Karpas-422 (cell line): ENCODE results near the gene PPP2R3B. TPM values are rescaled to one million over a fixed set of nuclear protein-coding genes. Genes with fewer than 3 reads are reported as not detected.
"Not testable (repeated sequence)": the region's sequence is repeated elsewhere in the genome, so short reads cannot be mapped to it uniquely, and the experiment has no call there.

Experiments
- DNase-seq: peaks from one replicate; pipeline ENCODE4 v3.0.0-alpha.2; 2015
- H2AFZ ChIP-seq: fragments of 200-600 bp; sonication (generic); 2 replicates; pipeline ENCODE4 v1.6.1; 2014; ENCODE audit warnings: antibody characterized with exemption, low read length, mixed read lengths
- H3K27ac ChIP-seq: fragments of 200-600 bp; sonication (generic); 2 replicates; pipeline ENCODE4 v1.5.1; 2014; ENCODE audit warnings: mild to moderate bottlenecking, low read length, moderate library complexity
- H3K27me3 ChIP-seq: fragments of 200-600 bp; sonication (generic); 2 replicates; pipeline ENCODE4 v1.6.1; 2014; ENCODE audit warnings: low read length, mixed read lengths
- H3K36me3 ChIP-seq: fragments of 200-600 bp; sonication (generic); 2 replicates; pipeline ENCODE4 v1.6.1; 2014; ENCODE audit warnings: low read length, mixed read lengths; ENCODE audit not compliant: insufficient read depth
- H3K4me1 ChIP-seq: fragments of 200-600 bp; sonication (generic); 2 replicates; pipeline ENCODE4 v1.6.1; 2014; ENCODE audit warnings: mild to moderate bottlenecking, low read length, mixed read lengths
- H3K4me2 ChIP-seq: fragments of 200-600 bp; sonication (generic); 2 replicates; pipeline ENCODE4 v1.6.1; 2014; ENCODE audit warnings: low read length, low read depth, mild to moderate bottlenecking; ENCODE audit not compliant: poor library complexity, severe bottlenecking
- H3K4me3 ChIP-seq: fragments of 200-600 bp; sonication (generic); 2 replicates; pipeline ENCODE4 v1.5.1; 2014; ENCODE audit warnings: mild to moderate bottlenecking, antibody characterized with exemption, low read length, mixed read lengths
- H3K79me2 ChIP-seq: fragments of 200-600 bp; sonication (generic); 2 replicates; pipeline ENCODE4 v1.6.1; 2014; ENCODE audit warnings: mild to moderate bottlenecking, low read length, mixed read lengths
- H3K9ac ChIP-seq: fragments of 200-600 bp; sonication (generic); 2 replicates; pipeline ENCODE4 v1.6.0; 2014; ENCODE audit warnings: low read length
- H3K9me2 ChIP-seq: fragments of 200-600 bp; sonication (generic), shearing (Covaris generic); replicated peaks from 2 replicates; pipeline ENCODE4 v1.6.0; 2014; ENCODE audit warnings: mild to moderate bottlenecking, low read length, moderate library complexity; ENCODE audit not compliant: insufficient read depth
- H3K9me3 ChIP-seq: fragments of 300-700, 200-600 bp; sonication (generic); 2 replicates; pipeline ENCODE4 v1.6.1; 2014; ENCODE audit warnings: low read length, mixed read lengths
- H4K20me1 ChIP-seq: fragments of 200-600 bp; sonication (generic); 2 replicates; pipeline ENCODE4 v1.6.1; 2014; ENCODE audit warnings: mild to moderate bottlenecking, antibody characterized with exemption, low read length, low read depth; ENCODE audit not compliant: insufficient read depth
- total RNA-seq: library from RNA; depleted of rRNA; stranded (reverse); fragments of >200 nt; shearing (Covaris generic); gene quantifications from 2 replicates; pipeline ENCODE4 v1.2.3, GENCODE V29; 2014; ENCODE audit warnings: low replicate concordance

PPP2R3B gene
- total RNA-seq, 1 experiment from 2014 or later = 23.2 TPM

GRCh38 chrX:384861-385260 is 1.8 kb downstream of the PPP2R3B start:
- Histone ChIP-seq H3K4me3 (no peak overlapping the region), H3K27me3 (no peaks in the 10 kb centered on the region), H3K9ac (0 out of 2 replicates have a peak overlapping the region, but pooled peaks have one; percentile 96), H2AFZ (no peak overlapping the region), H3K79me2 (peaks cover 64% of the 10 kb centered on the region), H3K4me2 (peak overlapping the region; percentile 82), H3K9me2 (no peaks in the 10 kb centered on the region), H3K27ac (peak overlapping the region; percentile 85; the same call in 1 of the 2 replicates), H3K36me3 (peaks cover 3% of the 10 kb centered on the region; the same call in 1 of the 2 replicates), H3K9me3 (no peaks in the 10 kb centered on the region), H4K20me1 (no peaks in the 10 kb centered on the region), H3K4me1 (peaks cover 22% of the 10 kb centered on the region)
- DNase-seq = no peak

- no peak overlapping the region for H3K27ac ChIP-seq
- H3K27me3 ChIP-seq = no peaks in the 10 kb centered on the region
- H4K20me1 ChIP-seq = peaks cover 8% of the 10 kb centered on the region; the same call in 1 of the 2 replicates
- H3K4me2 ChIP-seq = no peak overlapping the region
- no peak overlapping the region for H3K9ac ChIP-seq
- H3K4me1 ChIP-seq = peaks cover 8% of the 10 kb centered on the region; the same call in 1 of the 2 replicates
- H3K4me3 ChIP-seq = no peak overlapping the region
- no peaks in the 10 kb centered on the region for H3K9me2 ChIP-seq
- no peaks in the 10 kb centered on the region for H3K9me3 ChIP-seq
- H3K36me3 ChIP-seq = no peaks in the 10 kb centered on the region
- peaks cover 77% of the 10 kb centered on the region for H3K79me2 ChIP-seq
- DNase-seq = no peak
- H2AFZ ChIP-seq = no peak overlapping the region
Measured at GRCh38 chrX:378443-378842, 8.3 kb downstream of the PPP2R3B start.

- not testable (repeated sequence) for H4K20me1 ChIP-seq, H3K36me3 ChIP-seq, H3K27me3 ChIP-seq, H3K4me2 ChIP-seq, DNase-seq, H3K4me3 ChIP-seq, H3K27ac ChIP-seq, H3K9me3 ChIP-seq, H3K9me2 ChIP-seq, H3K9ac ChIP-seq, H2AFZ ChIP-seq
- H3K79me2 ChIP-seq = peaks cover 76% of the 10 kb centered on the region
- peaks cover 20% of the 10 kb centered on the region for H3K4me1 ChIP-seq
Measured at GRCh38 chrX:376206-376605, 10.5 kb downstream of the PPP2R3B start.

GRCh38 chrX:375181-376036 is 11.3 kb downstream of the PPP2R3B start:
- no peaks in the 10 kb centered on the region for H3K9me3 ChIP-seq
- no peak overlapping the region for H3K9ac ChIP-seq
- H3K27ac ChIP-seq = no peak overlapping the region
- H3K4me2 ChIP-seq = no peak overlapping the region
- no peaks in the 10 kb centered on the region for H3K27me3 ChIP-seq
- H3K79me2 ChIP-seq = peaks cover 76% of the 10 kb centered on the region
- H2AFZ ChIP-seq = no peak overlapping the region
- H3K9me2 ChIP-seq = no peaks in the 10 kb centered on the region
- H3K4me1 ChIP-seq = peaks cover 27% of the 10 kb centered on the region
- H3K4me3 ChIP-seq = no peak overlapping the region
- no peaks in the 10 kb centered on the region for H3K36me3 ChIP-seq
- no peak for DNase-seq
- peaks cover 8% of the 10 kb centered on the region; the same call in 1 of the 2 replicates for H4K20me1 ChIP-seq

GRCh38 chrX:374596-374995 is 12.1 kb downstream of the PPP2R3B start:
- Histone ChIP-seq H3K27ac (no peak overlapping the region), H3K27me3 (no peaks in the 10 kb centered on the region), H3K4me2 (no peak overlapping the region), H2AFZ (no peak overlapping the region), H3K4me3 (no peak overlapping the region), H3K9me3 (no peaks in the 10 kb centered on the region), H3K79me2 (peaks cover 72% of the 10 kb centered on the region), H3K4me1 (peaks cover 36% of the 10 kb centered on the region), H3K9ac (no peak overlapping the region), H3K9me2 (no peaks in the 10 kb centered on the region), H4K20me1 (peaks cover 8% of the 10 kb centered on the region; the same call in 1 of the 2 replicates), H3K36me3 (no peaks in the 10 kb centered on the region)
- no peak for DNase-seq

- no peak overlapping the region for H3K9ac ChIP-seq
- no peaks in the 10 kb centered on the region for H3K9me3 ChIP-seq
- H3K4me2 ChIP-seq = no peak overlapping the region
- H2AFZ ChIP-seq = no peak overlapping the region
- H3K27ac ChIP-seq = no peak overlapping the region
- no peaks in the 10 kb centered on the region for H3K9me2 ChIP-seq
- no peak overlapping the region for H3K4me3 ChIP-seq
- H3K4me1 ChIP-seq = peaks cover 43% of the 10 kb centered on the region
- H3K36me3 ChIP-seq = no peaks in the 10 kb centered on the region
- no peaks in the 10 kb centered on the region for H3K27me3 ChIP-seq
- peaks cover 72% of the 10 kb centered on the region for H3K79me2 ChIP-seq
- no peak for DNase-seq
- peaks cover 3% of the 10 kb centered on the region; the same call in 1 of the 2 replicates for H4K20me1 ChIP-seq
Measured at GRCh38 chrX:373641-374471, 12.9 kb downstream of the PPP2R3B start.

GRCh38 chrX:372856-373640 is 13.7 kb downstream of the PPP2R3B start:
- no peak overlapping the region for H3K4me3 ChIP-seq

More at GRCh38 chrX:372856-373640, 13.7 kb downstream of the PPP2R3B start:
- peaks cover 72% of the 10 kb centered on the region for H3K79me2 ChIP-seq
- no peaks in the 10 kb centered on the region for H3K36me3 ChIP-seq
- H3K4me1 ChIP-seq = peaks cover 51% of the 10 kb centered on the region
- H3K9ac ChIP-seq = no peak overlapping the region
- no peaks in the 10 kb centered on the region for H3K27me3 ChIP-seq
- no peak overlapping the region for H2AFZ ChIP-seq
- H3K9me2 ChIP-seq = no peaks in the 10 kb centered on the region
- peak overlapping the region; percentile 100 for H3K27ac ChIP-seq
- H3K4me2 ChIP-seq = no peak overlapping the region
- no peaks in the 10 kb centered on the region for H4K20me1 ChIP-seq
- no peaks in the 10 kb centered on the region for H3K9me3 ChIP-seq
- DNase-seq = no peak
